Islet of Langerhans (tissue), 1 donor: Measurements from ENCODE around the gene GP1BB.
"Not testable (repeated sequence)": the region's sequence is repeated elsewhere in the genome, so short reads cannot be mapped to it uniquely, and the experiment has no call there.

Experiments used
- FAIRE-seq: peaks from one replicate; lab custom pipeline; 2011; peaks lifted over from hg19 to GRCh38; lab: Jason Lieb, UNC

The GP1BB gene

GRCh38 chr22:19714312-19715187 is 8.8 kb upstream of the GP1BB start, which contains the start of gene SEPTIN5:
SEPTIN5 (plus strand) TSS chr22:19714503; CDS start chr22:19714589, 86 bp downstream.
- FAIRE-seq, result no peak

- no peak for FAIRE-seq
Measured at GRCh38 chr22:19715188-19715930, 8.0 kb upstream of the GP1BB start.

- FAIRE-seq, result no peak
Measured at GRCh38 chr22:19716041-19716828, 7.1 kb upstream of the GP1BB start.

GRCh38 chr22:19716829-19717105 is 6.6 kb upstream of the GP1BB start:
- no peak for FAIRE-seq

- no peak for FAIRE-seq
Measured at GRCh38 chr22:19717181-19717580, 6.2 kb upstream of the GP1BB start.

GRCh38 chr22:19717691-19718455 is 5.5 kb upstream of the GP1BB start:
- FAIRE-seq, result no peak

- no peak for FAIRE-seq
Measured at GRCh38 chr22:19718456-19719049, 4.8 kb upstream of the GP1BB start.

- no peak for FAIRE-seq
Measured at GRCh38 chr22:19719050-19719482, 4.3 kb upstream of the GP1BB start.

GRCh38 chr22:19719488-19720021 is 3.8 kb upstream of the GP1BB start:
- no peak for FAIRE-seq

GRCh38 chr22:19720150-19720827 is 3.0 kb upstream of the GP1BB start:
- no peak for FAIRE-seq

- FAIRE-seq, result no peak
Measured at GRCh38 chr22:19720999-19721329, 2.4 kb upstream of the GP1BB start.

GRCh38 chr22:19721330-19722177 is 1.8 kb upstream of the GP1BB start:
- no peak for FAIRE-seq

GRCh38 chr22:19722178-19722981 is 959 bp upstream of the GP1BB start:
- FAIRE-seq, result no peak

- FAIRE-seq, result no peak
Measured at GRCh38 chr22:19722982-19723231, 432 bp upstream of the GP1BB start.

- no peak for FAIRE-seq
Measured at GRCh38 chr22:19723983-19724827, 866 bp downstream of the GP1BB start.

GRCh38 chr22:19724927-19725661 is 1.8 kb downstream of the GP1BB start:
- no peak for FAIRE-seq

GRCh38 chr22:19726064-19726788 is 2.9 kb downstream of the GP1BB start:
- not testable (repeated sequence) for FAIRE-seq
